AG04450 (cell line): ENCODE results near the gene CPT1A. TPM values are rescaled to one million over a fixed set of nuclear protein-coding genes. Genes with fewer than 3 reads are reported as not detected.

Experiments used
- CTCF ChIA-PET: fragments of 300-600, 350-600 bp; formaldehyde crosslinking; extraction: SDS; loops from one replicate; lab custom pipeline; 2022; ENCODE audit warnings: antibody characterized with exemption, inconsistent platforms; lab: Charles Lee
- POLR2A ChIA-PET: fragments of 350-600 bp; formaldehyde crosslinking; extraction: SDS; loops from one replicate; lab custom pipeline; 2021; ENCODE audit warnings: antibody characterized with exemption, inconsistent platforms; lab: Yijun Ruan, JAX
- DNase-seq: peaks from one replicate; pipeline ENCODE4 v3.0.0-alpha.2; 2011; ENCODE audit warnings: low read depth, low spot score
- H3K27ac ChIP-seq: one replicate; pipeline ENCODE4 v1.5.1; 2012; ENCODE audit warnings: low read depth, low read length, control low read depth
- H3K27me3 ChIP-seq: one replicate; pipeline ENCODE4 v1.6.0; 2012; ENCODE audit warnings: low read length; ENCODE audit not compliant: control insufficient read depth, insufficient read depth
- H3K4me3 ChIP-seq: 2 replicates; pipeline ENCODE4 v1.5.1; 2011; ENCODE audit warnings: mild to moderate bottlenecking, low read depth, low read length, control low read depth
- H3K9me3 ChIP-seq: 2 replicates; pipeline ENCODE4 v1.5.1; 2012; ENCODE audit warnings: low read length; ENCODE audit not compliant: control insufficient read depth, insufficient read depth
- polyA plus RNA-seq: library from polyadenylated mRNA; depleted of rRNA; stranded (reverse); fragments of >200 nt; gene quantifications from 2 replicates; pipeline ENCODE4 v1.2.3, GENCODE V29; 2011
- TF ChIP-seq, protein P1 (sequence below): IDR thresholded peaks from 2 replicates; pipeline ENCODE4 v1.5.1; 2011; ENCODE audit warnings: low read depth, low read length, control low read depth, inconsistent platforms

The CPT1A gene
- polyA plus RNA-seq, 1 experiment = 12.4 TPM

GRCh38 chr11:68735125-68735524 is 106.6 kb downstream of the CPT1A start:
- POLR2A ChIA-PET = no interaction called here
- CTCF ChIA-PET = no interaction called here

GRCh38 chr11:68734111-68734510 is 107.6 kb downstream of the CPT1A start:
- no peak for DNase-seq
- TF ChIP-seq, protein P1, sequence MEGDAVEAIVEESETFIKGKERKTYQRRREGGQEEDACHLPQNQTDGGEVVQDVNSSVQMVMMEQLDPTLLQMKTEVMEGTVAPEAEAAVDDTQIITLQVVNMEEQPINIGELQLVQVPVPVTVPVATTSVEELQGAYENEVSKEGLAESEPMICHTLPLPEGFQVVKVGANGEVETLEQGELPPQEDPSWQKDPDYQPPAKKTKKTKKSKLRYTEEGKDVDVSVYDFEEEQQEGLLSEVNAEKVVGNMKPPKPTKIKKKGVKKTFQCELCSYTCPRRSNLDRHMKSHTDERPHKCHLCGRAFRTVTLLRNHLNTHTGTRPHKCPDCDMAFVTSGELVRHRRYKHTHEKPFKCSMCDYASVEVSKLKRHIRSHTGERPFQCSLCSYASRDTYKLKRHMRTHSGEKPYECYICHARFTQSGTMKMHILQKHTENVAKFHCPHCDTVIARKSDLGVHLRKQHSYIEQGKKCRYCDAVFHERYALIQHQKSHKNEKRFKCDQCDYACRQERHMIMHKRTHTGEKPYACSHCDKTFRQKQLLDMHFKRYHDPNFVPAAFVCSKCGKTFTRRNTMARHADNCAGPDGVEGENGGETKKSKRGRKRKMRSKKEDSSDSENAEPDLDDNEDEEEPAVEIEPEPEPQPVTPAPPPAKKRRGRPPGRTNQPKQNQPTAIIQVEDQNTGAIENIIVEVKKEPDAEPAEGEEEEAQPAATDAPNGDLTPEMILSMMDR = no peak
- no peaks in the 10 kb centered on the region for H3K9me3 ChIP-seq
- no peak overlapping the region for H3K4me3 ChIP-seq
- ChIA-PET POLR2A (no interaction called here), CTCF (no interaction called here)
- peaks cover 25% of the 10 kb centered on the region for H3K27me3 ChIP-seq
- no peak overlapping the region for H3K27ac ChIP-seq

More at GRCh38 chr11:68735125-68735524, 106.6 kb downstream of the CPT1A start:
- H3K27me3 ChIP-seq = peaks cover 22% of the 10 kb centered on the region
- no peak overlapping the region for H3K27ac ChIP-seq
- H3K4me3 ChIP-seq = no peak overlapping the region
- DNase-seq = no peak
- H3K9me3 ChIP-seq = no peaks in the 10 kb centered on the region
- TF ChIP-seq, protein P1 = no peak

DNA sequence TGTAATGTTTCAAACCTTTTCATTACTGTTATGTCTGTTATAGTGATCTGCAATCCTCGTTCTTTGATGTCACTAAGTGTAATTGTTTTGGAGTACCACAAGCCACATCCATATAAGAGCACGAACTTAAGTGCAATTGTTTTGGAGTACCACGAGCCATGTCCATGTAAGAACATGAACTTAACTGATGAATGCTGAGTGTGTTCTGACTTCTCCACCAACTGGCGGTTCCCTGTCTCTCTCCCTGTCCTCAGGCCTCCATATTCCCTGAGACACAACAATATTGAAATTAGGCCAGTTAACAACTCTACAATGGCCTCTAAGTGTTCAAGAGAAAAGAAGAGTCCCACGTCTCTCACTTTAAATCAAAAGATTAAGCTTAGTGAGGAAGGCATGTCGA is 113.9 kb downstream of the CPT1A start:
- ChIA-PET CTCF (no interaction called here), POLR2A (no interaction called here)
- Histone ChIP-seq H3K27me3 (peaks cover 43% of the 10 kb centered on the region), H3K27ac (no peak overlapping the region), H3K9me3 (no peaks in the 10 kb centered on the region), H3K4me3 (no peak overlapping the region)
- DNase-seq = no peak
- TF ChIP-seq, protein P1 = peak; percentile 35

GRCh38 chr11:68724293-68724692 is 117.4 kb downstream of the CPT1A start:
- Histone ChIP-seq H3K27ac (no peak overlapping the region), H3K4me3 (no peak overlapping the region), H3K9me3 (peaks cover 4% of the 10 kb centered on the region; the same call in 1 of the 2 replicates), H3K27me3 (peaks cover 29% of the 10 kb centered on the region)
- ChIA-PET POLR2A (no interaction called here), CTCF (no interaction called here)
- TF ChIP-seq, protein P1 = no peak
- DNase-seq = no peak

DNA sequence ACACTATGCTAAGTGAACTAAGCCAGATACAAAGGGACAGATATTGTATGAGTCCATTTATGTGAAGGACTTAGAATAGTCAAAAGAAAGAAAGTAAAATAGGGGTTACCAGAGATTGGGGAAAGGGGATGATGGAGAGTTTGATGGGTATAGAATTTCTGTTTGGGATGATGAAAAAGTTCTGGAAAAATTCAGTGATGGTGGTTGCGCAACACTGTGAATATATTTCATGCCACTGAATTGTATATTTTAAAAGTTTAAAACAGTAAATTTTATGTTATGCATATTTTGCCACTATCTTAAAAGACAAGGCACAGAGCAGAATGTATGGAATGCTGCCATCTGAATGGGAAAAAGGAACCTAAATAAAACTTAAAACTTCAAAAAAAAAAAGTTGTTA is 119.6 kb downstream of the CPT1A start:
- ChIA-PET CTCF (no interaction called here), POLR2A (no interaction called here)
- TF ChIP-seq, protein P1 = no peak
- DNase-seq = no peak
- no peak overlapping the region for H3K27ac ChIP-seq
- H3K9me3 ChIP-seq = peaks cover 7% of the 10 kb centered on the region; the same call in 1 of the 2 replicates
- H3K27me3 ChIP-seq = peaks cover 44% of the 10 kb centered on the region
- no peak overlapping the region for H3K4me3 ChIP-seq
